Measurements from ENCODE around the gene MAT1A.
"Not testable (repeated sequence)": the region's sequence is repeated elsewhere in the genome, so short reads cannot be mapped to it uniquely, and the experiment has no call there.

The MAT1A gene

DNA sequence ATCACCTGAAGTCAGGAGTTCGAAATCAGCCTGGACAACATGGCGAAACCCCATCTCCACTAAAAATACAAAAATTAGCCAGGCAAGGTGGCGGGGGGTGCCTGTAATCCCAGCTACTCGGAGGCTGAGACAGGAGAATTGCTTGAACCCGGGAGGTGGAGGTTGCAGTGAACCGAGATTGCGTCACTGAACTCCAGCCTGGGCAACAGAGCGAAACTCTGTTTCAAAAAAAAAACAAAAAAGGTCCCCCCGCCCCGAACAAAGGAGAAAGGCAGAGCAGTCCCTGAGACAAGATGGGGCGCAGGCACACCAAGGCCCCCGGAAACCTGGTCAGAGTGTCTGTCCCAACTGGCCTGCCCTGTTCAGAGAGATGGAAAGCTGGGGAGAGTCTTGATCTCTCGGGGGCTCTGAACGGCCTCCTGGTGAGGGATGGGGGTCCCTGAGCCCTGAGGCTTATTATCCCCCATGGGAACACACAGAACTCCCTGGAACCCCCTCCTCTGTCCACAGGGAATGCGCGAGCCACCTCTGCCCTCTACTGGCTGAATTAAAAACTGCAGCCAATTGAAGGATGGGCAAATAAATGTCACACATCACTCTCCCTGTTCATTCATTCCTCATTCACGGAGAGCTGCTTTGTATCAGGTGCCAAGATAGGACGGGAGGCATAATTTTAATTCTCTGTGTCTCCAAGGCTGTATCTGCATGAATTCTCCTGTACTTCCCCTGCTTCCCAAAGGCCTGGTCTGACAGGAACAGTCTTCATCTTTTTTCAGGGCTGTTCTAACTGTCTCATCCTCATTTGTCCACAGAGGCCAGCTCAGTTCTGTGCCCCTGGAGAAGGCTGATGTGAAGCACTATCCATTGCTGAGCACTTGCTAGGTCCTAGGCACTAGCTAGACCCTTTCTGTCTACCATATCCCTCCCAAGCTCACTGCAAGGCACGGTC lies 28.9 kb downstream of the MAT1A start:
- Mint-ChIP-seq H3K27me3 (no peaks in the 10 kb centered on the region), H3K27ac (no peak overlapping the region), H3K9me3 (peaks cover 0 to 7% of the 10 kb centered on the region in 2 donors), H3K4me3 (no peak overlapping the region), H3K4me1 (peaks cover 4% of the 10 kb centered on the region)
- ATAC-seq (peak; percentile 31), DNase-seq (peak; percentile 25 to 30)

DNA sequence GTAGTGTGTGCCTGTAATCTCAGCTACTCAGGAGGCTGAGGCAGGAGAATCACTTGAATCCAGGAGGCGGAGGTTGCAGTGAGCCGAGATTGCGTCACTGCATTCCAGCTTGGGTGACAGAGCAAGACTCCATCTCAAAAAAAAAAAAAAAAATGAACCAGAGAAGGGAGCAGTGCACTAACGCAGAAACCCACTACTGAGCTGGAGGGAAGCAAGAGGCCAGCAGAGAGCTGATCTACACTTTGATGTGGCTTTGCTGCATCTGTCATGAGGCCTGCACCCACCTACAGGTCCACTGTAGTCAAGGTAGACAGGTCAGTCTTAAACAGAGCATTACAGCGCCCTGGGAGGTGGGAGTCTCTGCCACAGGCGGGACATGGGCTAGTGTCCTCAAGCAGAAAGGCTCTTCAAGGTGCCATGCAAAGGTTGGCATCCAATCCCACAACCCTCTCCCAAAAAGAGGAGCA lies 30.0 kb downstream of the MAT1A start:
- Mint-ChIP-seq H3K27ac (no peak overlapping the region), H3K27me3 (no peaks in the 10 kb centered on the region), H3K4me1 (no peaks in the 10 kb centered on the region), H3K9me3 (peaks cover 0 to 7% of the 10 kb centered on the region in 2 donors), H3K4me3 (no peak overlapping the region)
- ATAC-seq: no peak
- DNase-seq: no peak

DNA sequence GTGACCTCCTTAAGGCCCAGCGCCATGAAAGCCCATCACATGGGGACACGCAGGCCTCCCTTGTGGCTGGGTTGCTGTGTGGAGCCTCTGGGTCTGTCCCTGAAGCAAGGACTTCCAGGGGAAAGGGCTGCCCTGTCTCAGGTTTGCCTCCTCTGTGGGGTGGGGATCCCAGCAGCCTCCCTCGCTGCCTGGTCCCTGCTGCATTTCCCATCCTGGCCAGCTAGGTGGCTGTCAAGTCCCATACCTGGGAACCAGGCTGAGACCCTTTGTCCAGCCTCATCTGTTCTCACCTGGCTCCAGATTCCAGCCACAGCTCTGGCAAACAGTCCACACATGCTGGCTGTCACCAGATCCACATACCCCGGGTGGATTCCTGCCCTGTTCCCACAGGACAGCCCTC lies 32.7 kb downstream of the MAT1A start:
- not testable (repeated sequence) for H3K4me1 Mint-ChIP-seq, H3K9me3 Mint-ChIP-seq, ATAC-seq, H3K4me3 Mint-ChIP-seq, DNase-seq, H3K27ac Mint-ChIP-seq
- H3K27me3 Mint-ChIP-seq: peaks cover 15% of the 10 kb centered on the region

DNA sequence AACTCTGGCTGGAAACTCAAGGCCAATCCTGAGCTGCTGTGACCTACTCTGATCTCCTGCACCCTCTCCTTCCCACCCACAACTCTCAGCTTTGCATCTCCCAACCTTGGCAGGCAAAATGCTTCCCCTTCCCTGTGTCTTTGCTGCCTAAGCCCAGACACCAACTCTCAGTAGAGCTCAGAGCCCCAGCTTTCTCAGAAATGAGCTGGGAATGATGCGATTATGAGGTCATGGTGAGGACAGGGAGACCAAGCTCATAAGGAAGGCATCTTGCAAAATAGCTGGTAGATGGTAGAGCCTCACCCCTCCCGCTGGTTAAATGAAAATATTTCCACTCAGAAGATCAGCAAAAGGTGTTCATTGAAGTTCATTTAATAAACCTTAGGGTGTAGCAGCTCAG lies 34.7 kb downstream of the MAT1A start:
- H3K4me3 Mint-ChIP-seq, DNase-seq, H3K27ac Mint-ChIP-seq, ATAC-seq, H3K9me3 Mint-ChIP-seq, H3K4me1 Mint-ChIP-seq: not testable (repeated sequence)
- peaks cover 15% of the 10 kb centered on the region for H3K27me3 Mint-ChIP-seq

DNA sequence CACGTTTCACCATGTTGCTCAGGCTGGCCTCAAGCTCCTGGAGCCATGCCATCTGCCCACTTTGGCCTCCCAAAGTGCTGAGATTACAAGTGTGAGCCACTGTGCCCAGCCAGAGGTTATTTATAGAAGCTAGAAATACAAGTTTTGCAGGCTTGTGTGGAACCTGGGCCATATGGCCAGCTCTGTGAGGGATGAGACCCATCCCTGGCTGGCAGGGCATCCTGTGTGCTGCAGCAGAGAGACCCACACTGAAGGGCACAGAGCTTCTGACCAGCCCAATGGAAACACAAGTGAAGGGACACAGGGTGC lies 35.5 kb downstream of the MAT1A start:
- not testable (repeated sequence) for DNase-seq
- peak overlapping the region in 1 of 2 donors; percentile 69 for H3K27ac Mint-ChIP-seq

DNA sequence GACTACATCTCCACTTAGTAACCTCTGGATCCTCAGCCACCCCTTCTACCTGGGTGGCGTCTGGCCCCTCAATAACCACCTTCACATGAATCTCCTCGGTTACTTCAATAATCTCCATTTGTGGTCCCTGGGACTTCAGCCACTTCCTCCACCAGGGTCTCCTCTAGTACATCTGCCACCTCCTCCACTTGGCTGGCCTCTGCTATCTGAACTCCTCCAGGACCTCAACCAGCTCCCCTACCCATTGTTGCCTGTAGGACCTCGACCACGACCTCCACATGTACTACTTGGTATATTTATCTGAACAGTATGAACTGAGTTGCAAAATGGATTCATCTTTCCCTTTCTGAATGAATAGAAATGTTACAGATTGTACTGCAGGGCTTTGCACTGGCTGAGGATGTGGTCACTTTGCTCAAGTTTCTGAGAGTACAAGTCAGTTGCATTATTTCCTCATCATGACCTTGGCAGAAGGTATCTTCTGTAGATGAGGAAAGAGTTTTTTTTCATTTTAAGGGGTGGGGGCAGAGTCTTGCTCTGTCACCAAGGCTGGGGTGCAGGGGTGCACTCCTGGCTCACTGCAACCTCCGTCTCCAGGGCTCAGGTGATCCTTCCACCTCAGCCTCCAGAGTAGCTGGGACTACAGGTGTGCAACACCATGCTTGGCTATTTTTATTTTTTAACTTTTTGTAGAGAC lies 36.0 kb downstream of the MAT1A start:
- Mint-ChIP-seq H3K4me1 (peaks cover 6% of the 10 kb centered on the region), H3K9me3 (no peaks in the 10 kb centered on the region), H3K27me3 (peaks cover 15% of the 10 kb centered on the region), H3K27ac (peak overlapping the region in 1 of 2 donors; percentile 20), H3K4me3 (no peak overlapping the region)
- ATAC-seq (peak; percentile 84), DNase-seq (peak in 1 of 2 donors; percentile 23)

More for the DNA sequence above, 35.5 kb downstream of the MAT1A start:
- H3K4me1 Mint-ChIP-seq, H3K4me3 Mint-ChIP-seq, H3K9me3 Mint-ChIP-seq: not testable (repeated sequence)
- peaks cover 15% of the 10 kb centered on the region for H3K27me3 Mint-ChIP-seq
- ATAC-seq: peak; percentile 4

DNA sequence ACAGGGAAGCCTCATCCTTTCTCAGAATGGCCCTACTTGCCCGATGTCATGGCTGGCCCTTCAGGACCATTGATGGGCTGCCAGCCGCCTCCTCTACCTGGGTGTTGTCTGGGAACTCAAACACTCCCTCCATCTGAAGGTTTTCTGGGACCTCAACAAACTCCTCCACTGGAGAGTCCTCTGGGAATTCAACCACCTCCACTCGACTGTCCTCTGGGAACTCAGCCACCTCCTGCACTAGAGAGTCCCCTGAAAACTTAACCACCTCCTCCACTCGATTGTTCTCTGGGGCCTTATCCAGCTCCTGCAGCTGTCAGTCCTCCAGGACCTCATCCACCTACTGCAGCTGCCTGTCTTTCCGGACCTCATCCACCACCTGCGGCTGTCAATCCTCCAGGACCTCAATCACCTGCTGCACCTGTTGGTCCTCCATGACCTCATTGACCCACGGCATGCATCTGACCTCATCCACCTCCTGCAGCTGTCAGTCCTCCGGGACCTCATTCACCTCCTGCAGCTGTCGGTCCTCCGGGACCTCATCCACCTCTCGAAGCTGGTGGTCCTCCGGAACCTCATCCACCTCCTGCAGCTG lies 37.1 kb downstream of the MAT1A start:
- ATAC-seq (no peak), DNase-seq (no peak)
- Mint-ChIP-seq H3K4me1 (peaks cover 6% of the 10 kb centered on the region), H3K27me3 (peaks cover 15% of the 10 kb centered on the region), H3K9me3 (no peaks in the 10 kb centered on the region), H3K4me3 (no peak overlapping the region), H3K27ac (no peak overlapping the region)

DNA sequence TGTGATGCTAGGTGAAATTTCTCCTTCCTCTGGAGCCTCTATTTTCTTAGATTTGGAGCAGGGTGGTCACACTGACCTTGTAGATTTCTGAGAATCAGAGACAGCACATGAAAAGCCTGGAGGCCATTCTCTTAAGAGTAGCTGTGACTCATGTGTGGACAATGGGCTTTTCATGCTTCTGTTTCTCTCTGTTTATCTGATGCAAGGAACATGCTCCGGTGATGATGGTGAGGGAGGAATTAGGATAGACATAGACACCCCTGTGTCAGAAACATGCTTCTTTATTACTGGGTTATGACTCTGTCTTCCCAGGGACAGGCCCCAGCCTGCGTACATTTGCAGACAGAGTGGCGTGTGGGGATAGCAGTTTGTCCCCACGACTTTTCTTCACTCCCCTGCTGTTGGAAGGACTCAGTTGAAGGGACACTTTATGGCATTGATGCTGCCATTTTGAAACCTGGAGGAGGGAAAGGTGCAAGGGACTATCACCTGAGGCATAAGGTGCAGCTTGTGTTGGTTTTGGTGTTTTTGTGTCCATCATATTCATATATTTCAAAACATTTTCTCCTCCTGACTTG lies 37.7 kb downstream of the MAT1A start:
- H3K4me1 Mint-ChIP-seq, DNase-seq, H3K27ac Mint-ChIP-seq, ATAC-seq, H3K9me3 Mint-ChIP-seq, H3K4me3 Mint-ChIP-seq: not testable (repeated sequence)
- peaks cover 15% of the 10 kb centered on the region for H3K27me3 Mint-ChIP-seq

DNA sequence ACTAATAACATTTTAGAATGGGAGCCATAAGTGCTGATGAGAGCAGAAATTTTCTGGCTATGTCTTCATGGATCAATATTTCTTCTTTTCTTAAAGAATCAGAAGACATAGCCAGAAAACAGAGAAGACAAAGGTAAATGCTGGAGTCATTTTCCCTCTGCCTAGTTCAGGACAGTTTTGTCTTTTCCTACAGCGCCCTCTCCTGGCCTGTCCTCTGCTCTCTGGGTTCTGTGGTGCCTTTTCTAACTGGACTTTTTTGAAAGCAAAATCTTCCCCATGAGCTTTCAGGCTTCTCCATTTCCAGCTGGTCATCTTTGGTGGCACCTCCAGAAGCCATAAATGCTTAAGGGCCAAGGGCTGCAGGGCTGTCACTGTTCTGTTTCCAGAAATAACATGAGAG lies 39.1 kb downstream of the MAT1A start:
- peaks cover 15% of the 10 kb centered on the region for H3K27me3 Mint-ChIP-seq
- ATAC-seq: peak; percentile 44
- not testable (repeated sequence) for DNase-seq, H3K9me3 Mint-ChIP-seq, H3K4me1 Mint-ChIP-seq, H3K27ac Mint-ChIP-seq, H3K4me3 Mint-ChIP-seq

DNA sequence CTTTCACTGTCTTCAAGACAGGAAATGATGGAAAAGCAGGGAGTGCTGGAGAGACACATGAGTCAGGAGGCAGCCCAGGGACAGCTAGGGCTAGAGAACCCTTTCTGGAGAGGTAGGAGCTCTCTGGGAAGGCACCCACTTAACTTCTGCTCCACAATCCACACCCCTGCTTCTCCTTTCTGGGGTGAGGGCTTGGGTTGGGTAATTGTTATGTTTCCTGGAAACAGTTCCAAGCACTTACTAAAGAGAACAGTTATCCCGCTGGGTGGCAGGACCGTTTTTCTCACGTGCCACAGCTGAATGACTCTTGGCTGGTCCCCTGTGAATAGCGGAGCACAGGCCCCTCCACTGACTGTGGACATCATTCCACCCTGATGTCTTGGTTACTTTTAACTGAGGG lies 39.6 kb downstream of the MAT1A start:
- H3K4me1 Mint-ChIP-seq, ATAC-seq, H3K9me3 Mint-ChIP-seq, H3K4me3 Mint-ChIP-seq, DNase-seq, H3K27ac Mint-ChIP-seq: not testable (repeated sequence)
- H3K27me3 Mint-ChIP-seq: peaks cover 15% of the 10 kb centered on the region

DNA sequence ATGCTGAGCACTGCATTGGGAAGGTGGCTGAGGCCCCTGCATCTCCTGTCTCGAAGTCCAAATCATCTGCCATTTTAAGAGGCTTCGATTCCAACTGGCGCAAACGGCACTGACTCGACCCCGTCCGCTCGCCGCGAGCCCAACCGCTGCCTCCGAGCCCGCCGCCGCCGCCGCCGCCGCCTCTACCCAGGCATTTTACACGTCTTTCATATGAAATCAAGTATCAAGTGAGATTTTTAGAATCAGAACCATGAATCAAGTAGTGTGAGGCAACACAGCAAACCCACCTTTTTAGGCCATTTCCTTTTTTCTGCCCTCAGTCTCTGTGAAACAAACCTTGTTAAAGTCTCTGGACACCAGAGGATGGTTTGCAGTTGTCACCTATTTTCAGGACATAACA lies 41.8 kb downstream of the MAT1A start:
- not testable (repeated sequence) for H3K4me1 Mint-ChIP-seq, ATAC-seq, H3K9me3 Mint-ChIP-seq, H3K27ac Mint-ChIP-seq, H3K4me3 Mint-ChIP-seq, DNase-seq
- H3K27me3 Mint-ChIP-seq: peaks cover 10% of the 10 kb centered on the region

DNA sequence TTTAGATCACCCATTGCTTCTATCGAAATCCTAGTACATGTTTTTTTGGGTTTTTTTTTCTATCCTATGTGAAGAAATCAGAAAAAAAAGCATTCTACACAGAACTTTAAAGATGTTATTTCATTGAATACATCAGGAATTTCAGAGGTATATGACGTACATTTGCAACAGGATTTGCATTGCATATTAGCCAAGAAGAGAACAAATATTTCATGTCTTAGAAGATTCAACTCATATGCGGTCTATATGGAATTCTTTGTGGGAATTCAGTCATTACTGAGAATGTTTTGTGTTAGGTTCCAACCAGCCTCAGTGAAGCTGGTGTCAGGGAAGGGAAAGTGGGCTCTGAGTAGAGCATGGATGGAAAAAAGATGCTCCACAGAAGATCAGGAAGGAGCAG lies 45.1 kb downstream of the MAT1A start:
- not testable (repeated sequence) for ATAC-seq, H3K4me3 Mint-ChIP-seq, H3K4me1 Mint-ChIP-seq

DNA sequence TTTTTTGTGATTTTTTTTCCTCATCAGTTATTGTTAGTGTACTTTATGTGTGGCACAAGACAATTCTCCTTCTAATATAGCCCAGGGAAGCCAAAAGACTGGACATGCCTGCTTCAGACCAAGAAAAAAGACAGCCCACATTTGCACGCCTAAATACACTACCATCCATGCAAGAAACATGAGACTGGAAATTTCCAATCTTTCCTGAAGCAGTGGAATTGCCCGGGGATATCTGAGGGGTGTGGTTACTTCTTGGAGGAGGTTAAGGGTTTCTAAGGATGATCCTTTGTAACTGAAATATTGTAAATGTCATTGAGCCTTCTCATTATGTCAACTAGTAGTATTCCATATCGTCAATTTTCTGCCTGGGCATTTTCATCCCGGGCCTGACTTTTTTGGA lies 47.1 kb downstream of the MAT1A start:
- H3K4me3 Mint-ChIP-seq, H3K9me3 Mint-ChIP-seq, H3K27ac Mint-ChIP-seq, ATAC-seq, H3K27me3 Mint-ChIP-seq, H3K4me1 Mint-ChIP-seq, DNase-seq: not testable (repeated sequence)

More for the DNA sequence above, 45.1 kb downstream of the MAT1A start:
- not testable (repeated sequence) for H3K27ac Mint-ChIP-seq, H3K9me3 Mint-ChIP-seq, H3K27me3 Mint-ChIP-seq, DNase-seq

DNA sequence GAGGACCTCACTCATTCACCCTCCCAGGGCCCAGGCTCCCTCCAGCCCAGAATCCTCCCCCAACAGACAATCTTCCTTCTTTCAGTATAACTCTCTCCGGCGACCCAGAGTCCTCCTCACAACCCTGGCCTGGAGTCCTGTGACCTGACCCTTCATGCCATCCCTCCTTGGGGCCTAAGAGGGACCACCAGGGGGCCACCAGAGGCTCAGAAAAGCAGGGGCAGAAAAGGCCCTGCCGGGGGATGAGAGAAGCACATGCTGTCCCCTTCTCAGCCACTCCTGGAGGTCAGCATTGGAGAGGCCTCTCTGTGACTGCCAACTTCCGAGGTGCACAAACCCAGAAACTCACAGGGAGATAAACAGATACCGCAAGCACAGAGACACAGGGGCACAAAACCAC lies 53.0 kb downstream of the MAT1A start:
- DNase-seq, H3K4me3 Mint-ChIP-seq, H3K4me1 Mint-ChIP-seq, H3K9me3 Mint-ChIP-seq, ATAC-seq, H3K27me3 Mint-ChIP-seq: not testable (repeated sequence)
- H3K27ac Mint-ChIP-seq: peak overlapping the region in 1 of 2 donors; percentile 48

DNA sequence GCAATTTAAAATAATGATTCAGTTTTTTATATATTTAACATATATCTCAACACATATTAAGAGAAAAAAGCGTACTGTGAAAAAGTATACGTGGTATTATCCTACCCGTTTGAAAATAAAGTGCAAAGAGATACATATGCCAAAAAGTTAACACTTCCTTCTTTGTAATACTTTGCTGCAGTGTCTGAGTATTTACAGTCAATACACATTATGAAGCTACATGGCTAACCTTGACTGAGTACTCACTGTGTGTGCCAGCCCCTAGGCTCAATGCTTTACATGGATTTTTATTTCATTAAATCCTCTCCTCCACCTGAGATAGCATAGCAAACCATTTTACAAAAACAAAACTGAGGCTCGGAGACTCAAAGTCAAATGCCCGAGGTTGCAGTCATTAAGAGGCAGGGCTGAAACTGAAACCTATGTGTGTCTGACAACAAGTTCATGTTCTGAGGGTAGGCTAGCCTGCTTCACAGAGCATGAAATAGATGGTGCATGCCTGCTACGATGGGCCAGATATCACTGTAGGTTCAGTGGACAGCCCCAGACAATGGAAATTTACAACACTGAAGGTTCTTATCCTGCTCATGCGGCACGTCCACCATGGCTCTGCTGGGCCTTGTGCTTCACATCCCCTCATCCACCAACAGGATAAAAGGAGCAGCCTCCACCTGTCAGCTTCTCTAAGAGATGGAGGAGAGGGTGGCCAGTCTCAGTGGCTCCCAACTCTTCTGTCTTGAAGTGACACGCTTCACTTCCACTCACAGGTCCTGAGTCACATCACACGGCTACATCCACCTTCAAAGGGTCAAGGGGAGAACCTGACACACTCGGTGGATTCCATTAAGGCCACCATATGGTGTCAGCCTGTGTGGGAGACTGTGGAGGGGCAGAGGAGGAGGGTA lies 54.9 kb downstream of the MAT1A start:
- H3K27me3 Mint-ChIP-seq, H3K4me1 Mint-ChIP-seq, H3K27ac Mint-ChIP-seq, H3K9me3 Mint-ChIP-seq, DNase-seq, ATAC-seq, H3K4me3 Mint-ChIP-seq: not testable (repeated sequence)
